SK-N-SH treated with all-trans-retinoic acid at 6 μM for 48 hours (cell line): ENCODE measurements around the gene FNDC1.

Source experiments
- GLIS3 ChIP-seq: fragments of 250-450 bp; sonication (Bioruptor Pico); IDR thresholded peaks from 2 replicates; pipeline ENCODE4 v1.5.0; 2020; ENCODE audit warnings: mild to moderate bottlenecking, moderate library complexity
- PATZ1 ChIP-seq: fragments of 250-450 bp; sonication (Bioruptor Pico); IDR thresholded peaks from 2 replicates; pipeline ENCODE4 v1.8.0; 2020; ENCODE audit warnings: mild to moderate bottlenecking, moderate library complexity, borderline replicate concordance
- TOX ChIP-seq: fragments of 250-450 bp; sonication (Bioruptor Pico); IDR thresholded peaks from 2 replicates; pipeline ENCODE4 v1.8.0; 2021; ENCODE audit warnings: mild to moderate bottlenecking, moderate library complexity, borderline replicate concordance
- ZFP3 ChIP-seq: fragments of 250-450 bp; sonication (Bioruptor Pico); IDR thresholded peaks from 2 replicates; pipeline ENCODE4 v1.5.0; 2020; ENCODE audit warnings: mild to moderate bottlenecking, moderate library complexity
- ZFP30 ChIP-seq: fragments of 450-650 bp; formaldehyde crosslinking; IDR thresholded peaks from 2 replicates; pipeline ENCODE4 v1.5.0; 2022; ENCODE audit warnings: mild to moderate bottlenecking, moderate library complexity

- TF ChIP-seq PATZ1 (CRISPR knock-in tag) (no peak), ZFP30 (CRISPR knock-in tag) (no peak), GLIS3 (CRISPR knock-in tag) (no peak), TOX (CRISPR knock-in tag) (no peak), ZFP3 (CRISPR knock-in tag) (no peak)
Observed at GRCh38 chr6:159131709-159132108, 37.5 kb upstream of the FNDC1 start.
